Breast epithelium (tissue), 4 donors: ENCODE measurements around the gene CLIC6. TPM values are rescaled to one million over a fixed set of nuclear protein-coding genes. Genes with fewer than 3 reads are reported as not detected.

Experiments
- DNase-seq, 2 donors: peaks; one replicate each; pipeline ENCODE4 v3.0.0-alpha.2; 2019; ENCODE audit warnings: low spot score in 2 of 2
- H3K27ac ChIP-seq, 2 donors: fragments of 200-600 bp; sonication (generic) in 1 of 2; one replicate each; pipeline ENCODE4 v1.5.1; 2016 to 2019; ENCODE audit warnings: mild to moderate bottlenecking in 1 of 2
- H3K27me3 ChIP-seq, 2 donors: fragments of 200-600 bp; sonication (generic) in 1 of 2; one replicate each; pipeline versions ENCODE4 v1.5.1 to v1.6.0; 2017 to 2019; ENCODE audit warnings: control low read depth in 1 of 2, mild to moderate bottlenecking in 1 of 2
- H3K36me3 ChIP-seq: fragments of 200-600 bp; one replicate; pipeline ENCODE4 v1.5.1; 2019
- H3K4me1 ChIP-seq, 2 donors: fragments of 200-600 bp; sonication (generic); one replicate each; pipeline ENCODE4 v1.5.1; 2016 to 2019; ENCODE audit warnings: control low read depth in 1 of 2
- H3K4me3 ChIP-seq, 3 donors: fragments of 200-600 bp; sonication (generic); 1 replicate in 2 of 3; 2 replicates in 1 of 3; pipeline ENCODE4 v1.5.1; 2016 to 2019; ENCODE audit warnings: mild to moderate bottlenecking in 3 of 3, moderate library complexity in 2 of 3
- H3K9me3 ChIP-seq, 2 donors: fragments of 200-600 bp; sonication (generic) in 1 of 2; one replicate each; pipeline ENCODE4 v1.5.1; 2016 to 2019; ENCODE audit warnings: control low read depth in 1 of 2
- POLR2A ChIP-seq: fragments of 450-650 bp; IDR thresholded peaks from one replicate; pipeline ENCODE4 v1.6.1; 2016; ENCODE audit warnings: antibody characterized with exemption, mild to moderate bottlenecking, moderate library complexity
- POLR2AphosphoS5 ChIP-seq, 3 donors: sonication (generic); formaldehyde crosslinking; IDR thresholded peaks; one replicate each; pipeline ENCODE4 v1.6.1; 2017; ENCODE audit warnings: antibody characterized with exemption in 3 of 3
- intact Hi-C: fragments of 100-400 bp; cut with DNase I; formaldehyde crosslinking; loops from one replicate; pipeline ENCODE4 v1.15.1; 2023; ENCODE audit warnings: low total_unique reads
- total RNA-seq, 3 donors: library from RNA; depleted of rRNA; stranded (reverse); fragments of >200 nt; gene quantifications; one replicate each; pipeline ENCODE4 v1.1.0, GENCODE V29; 2016
- TF ChIP-seq, protein P1 (sequence below), 3 donors: fragments of 450-650 bp; IDR thresholded peaks; one replicate each; pipeline ENCODE4 v1.5.1; 2016 to 2017; ENCODE audit warnings: antibody characterized with exemption in 3 of 3, mild to moderate bottlenecking in 3 of 3, moderate library complexity in 3 of 3

CLIC6 gene
- total RNA-seq, 3 donors from 2014 or later: 10.0 to 34.1 (median 14.4) TPM

DNA sequence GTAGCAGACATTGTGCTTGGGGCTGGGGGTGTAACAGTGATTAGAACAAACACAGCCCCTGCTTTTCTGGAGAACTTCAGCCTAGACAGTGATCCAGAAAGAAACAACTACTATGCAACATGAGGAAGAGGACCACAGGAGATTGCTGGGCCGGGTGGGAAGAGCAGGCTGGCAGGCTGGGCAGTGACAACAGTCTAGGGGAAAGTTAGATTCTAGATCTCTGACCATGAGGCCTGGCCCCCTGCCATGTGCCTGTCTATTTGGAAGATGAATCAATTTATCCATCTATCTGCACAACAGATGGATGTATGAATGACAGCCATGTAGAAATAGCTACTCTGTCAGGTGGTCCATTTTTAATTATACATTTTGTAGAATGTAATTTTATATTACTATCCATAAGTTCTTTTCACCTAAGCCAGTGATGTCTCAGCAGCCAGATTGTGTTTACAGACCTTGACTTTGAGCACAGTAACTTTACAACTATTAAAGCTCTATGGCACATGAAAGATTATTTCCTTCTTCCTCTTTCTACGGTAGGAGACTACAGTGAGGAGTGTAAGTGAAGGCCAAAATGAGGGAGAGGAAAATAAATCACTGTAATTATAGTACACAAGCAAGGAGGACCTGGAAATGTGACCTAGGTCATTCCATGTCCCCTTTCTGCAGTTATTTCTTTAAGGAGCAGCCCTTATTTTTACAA is 15.5 kb downstream of the CLIC6 start:
- Histone ChIP-seq H3K9me3 (peaks cover 10 to 12% of the 10 kb centered on the region in 2 donors), H3K27ac (peak overlapping the region in 1 of 2 donors; percentile 40), H3K4me1 (no peaks in the 10 kb centered on the region), H3K4me3 (no peak overlapping the region), H3K27me3 (no peaks in the 10 kb centered on the region), H3K36me3 (no peaks in the 10 kb centered on the region)
- DNase-seq: no peak
- TF ChIP-seq POLR2AphosphoS5 (IDR thresholded peaks at IDR 0.05): no peak
- TF ChIP-seq POLR2A: no peak
- TF ChIP-seq, protein P1, sequence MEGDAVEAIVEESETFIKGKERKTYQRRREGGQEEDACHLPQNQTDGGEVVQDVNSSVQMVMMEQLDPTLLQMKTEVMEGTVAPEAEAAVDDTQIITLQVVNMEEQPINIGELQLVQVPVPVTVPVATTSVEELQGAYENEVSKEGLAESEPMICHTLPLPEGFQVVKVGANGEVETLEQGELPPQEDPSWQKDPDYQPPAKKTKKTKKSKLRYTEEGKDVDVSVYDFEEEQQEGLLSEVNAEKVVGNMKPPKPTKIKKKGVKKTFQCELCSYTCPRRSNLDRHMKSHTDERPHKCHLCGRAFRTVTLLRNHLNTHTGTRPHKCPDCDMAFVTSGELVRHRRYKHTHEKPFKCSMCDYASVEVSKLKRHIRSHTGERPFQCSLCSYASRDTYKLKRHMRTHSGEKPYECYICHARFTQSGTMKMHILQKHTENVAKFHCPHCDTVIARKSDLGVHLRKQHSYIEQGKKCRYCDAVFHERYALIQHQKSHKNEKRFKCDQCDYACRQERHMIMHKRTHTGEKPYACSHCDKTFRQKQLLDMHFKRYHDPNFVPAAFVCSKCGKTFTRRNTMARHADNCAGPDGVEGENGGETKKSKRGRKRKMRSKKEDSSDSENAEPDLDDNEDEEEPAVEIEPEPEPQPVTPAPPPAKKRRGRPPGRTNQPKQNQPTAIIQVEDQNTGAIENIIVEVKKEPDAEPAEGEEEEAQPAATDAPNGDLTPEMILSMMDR (IDR thresholded peaks at IDR 0.05): no peak
- intact Hi-C loops: no loop called here

DNA sequence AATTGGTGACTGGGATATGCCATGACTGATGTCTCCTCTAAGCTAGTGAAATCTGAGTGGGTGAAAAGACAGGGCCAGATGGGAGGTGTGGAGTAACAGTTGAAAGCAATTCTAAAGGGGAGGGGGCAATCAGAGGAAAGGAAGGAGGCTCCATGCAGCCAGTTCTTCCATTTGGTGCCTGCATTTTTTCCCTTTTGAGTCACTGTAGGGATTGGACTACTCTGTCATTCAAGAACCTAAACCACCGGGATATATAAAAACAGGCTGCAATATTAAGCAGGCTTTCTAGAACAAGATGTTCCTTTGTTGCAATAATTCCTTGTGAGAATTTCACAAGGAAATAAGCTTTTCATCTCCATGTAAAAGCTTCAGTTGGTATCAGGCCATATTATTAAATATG is 18.3 kb downstream of the CLIC6 start:
- no peaks in the 10 kb centered on the region for H3K4me1 ChIP-seq
- intact Hi-C loops: no loop called here
- DNase-seq: no peak
- TF ChIP-seq POLR2AphosphoS5 (IDR thresholded peaks at IDR 0.05): no peak
- TF ChIP-seq, protein P1 (IDR thresholded peaks at IDR 0.05): no peak
- TF ChIP-seq POLR2A: no peak
- H3K36me3 ChIP-seq: no peaks in the 10 kb centered on the region
- H3K27ac ChIP-seq: peak overlapping the region; percentile 64 to 70
- H3K4me3 ChIP-seq: no peak overlapping the region
- no peaks in the 10 kb centered on the region for H3K27me3 ChIP-seq
- no peaks in the 10 kb centered on the region for H3K9me3 ChIP-seq

- DNase-seq: no peak
- H3K27me3 ChIP-seq: no peaks in the 10 kb centered on the region
- H3K9me3 ChIP-seq: no peaks in the 10 kb centered on the region
- H3K4me1 ChIP-seq: no peaks in the 10 kb centered on the region
- no peaks in the 10 kb centered on the region for H3K36me3 ChIP-seq
- peak overlapping the region in 1 of 2 donors; percentile 64 for H3K27ac ChIP-seq
- H3K4me3 ChIP-seq: no peak overlapping the region
- intact Hi-C loops: no loop called here
- no peak for TF ChIP-seq POLR2A
- TF ChIP-seq POLR2AphosphoS5 (IDR thresholded peaks at IDR 0.05): no peak
- TF ChIP-seq, protein P1 (IDR thresholded peaks at IDR 0.05): no peak
These were observed 19.0 kb downstream of the CLIC6 start for GRCh38 chr21:34687745-34688144.

- intact Hi-C loops: no loop called here
- H3K9me3 ChIP-seq: no peaks in the 10 kb centered on the region
- H3K4me1 ChIP-seq: no peaks in the 10 kb centered on the region
- H3K36me3 ChIP-seq: no peaks in the 10 kb centered on the region
- no peak for DNase-seq
- H3K4me3 ChIP-seq: no peak overlapping the region
- no peak for TF ChIP-seq POLR2A
- no peak for TF ChIP-seq POLR2AphosphoS5 (IDR thresholded peaks at IDR 0.05)
- TF ChIP-seq, protein P1 (IDR thresholded peaks at IDR 0.05): no peak
- H3K27ac ChIP-seq: peak overlapping the region in 1 of 2 donors; percentile 92
- H3K27me3 ChIP-seq: no peaks in the 10 kb centered on the region
These were observed 19.4 kb downstream of the CLIC6 start for GRCh38 chr21:34688145-34688544.

DNA sequence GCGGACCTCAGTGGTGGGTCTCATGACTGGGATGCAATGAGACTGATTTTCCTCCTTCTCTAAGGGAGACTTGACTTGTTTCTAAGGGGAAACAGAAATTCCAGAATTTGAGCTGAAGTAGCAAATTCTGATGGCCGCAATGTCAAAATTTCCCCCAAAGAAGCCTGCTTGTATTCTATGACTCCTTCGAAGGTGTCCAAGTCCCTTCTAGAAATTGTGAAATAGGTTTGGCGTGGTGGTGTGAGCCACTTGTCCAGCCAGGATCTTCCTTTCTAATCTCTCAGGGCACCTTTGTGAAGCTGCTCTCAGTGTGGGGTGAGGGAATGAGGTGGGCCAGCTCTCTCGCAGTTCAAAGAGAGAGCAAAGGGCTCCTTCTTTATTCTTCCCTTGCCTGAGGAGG is 19.9 kb downstream of the CLIC6 start:
- no peaks in the 10 kb centered on the region for H3K27me3 ChIP-seq
- H3K4me3 ChIP-seq: no peak overlapping the region
- no peak for DNase-seq
- no peak for TF ChIP-seq POLR2A
- TF ChIP-seq POLR2AphosphoS5 (IDR thresholded peaks at IDR 0.05): no peak
- TF ChIP-seq, protein P1 (IDR thresholded peaks at IDR 0.05): no peak
- H3K27ac ChIP-seq: peak overlapping the region in 1 of 2 donors; percentile 92
- H3K9me3 ChIP-seq: no peaks in the 10 kb centered on the region
- H3K4me1 ChIP-seq: no peaks in the 10 kb centered on the region
- intact Hi-C loops: no loop called here
- no peaks in the 10 kb centered on the region for H3K36me3 ChIP-seq
